Aorta (tissue), 5 donors: ENCODE measurements around the gene TLCD3B. TPM values are rescaled to one million over a fixed set of nuclear protein-coding genes. Genes with fewer than 3 reads are reported as not detected.

Source experiments
- ATAC-seq: fragments of 200-7000 bp; cut with Tn5 transposase; one replicate; pipeline ENCODE4 v1.9.1; 2022; ENCODE audit warnings: moderate library complexity; ENCODE audit not compliant: low FRiP score
- DNase-seq, 2 donors: peaks; one replicate each; pipeline ENCODE4 v3.0.0-alpha.2; 2020
- H3K27ac ChIP-seq, 2 donors: one replicate each; pipeline ENCODE4 v1.5.1; 2013; ENCODE audit warnings: low read length in 2 of 2, mild to moderate bottlenecking in 2 of 2, moderate library complexity in 2 of 2, control low read depth in 1 of 2, inconsistent platforms in 1 of 2, low read depth in 1 of 2
- H3K27me3 ChIP-seq, 2 donors: one replicate each; pipeline ENCODE4 v1.6.1; 2013; ENCODE audit warnings: control low read depth in 1 of 2, low read length in 1 of 2, mild to moderate bottlenecking in 1 of 2, moderate library complexity in 1 of 2; ENCODE audit not compliant: insufficient read depth in 2 of 2, control insufficient read depth in 1 of 2
- H3K36me3 ChIP-seq, 2 donors: one replicate each; pipeline ENCODE4 v1.6.1; 2013; ENCODE audit warnings: control low read depth in 1 of 2, low read length in 1 of 2, mild to moderate bottlenecking in 1 of 2; ENCODE audit not compliant: insufficient read depth in 2 of 2, control insufficient read depth in 1 of 2
- H3K4me1 ChIP-seq, 2 donors: one replicate each; pipeline ENCODE4 v1.6.1; 2013; ENCODE audit warnings: low read length in 2 of 2, control low read depth in 1 of 2, mild to moderate bottlenecking in 1 of 2, moderate library complexity in 1 of 2; ENCODE audit not compliant: insufficient read depth in 2 of 2, control insufficient read depth in 1 of 2
- H3K4me3 ChIP-seq, 2 donors: one replicate each; pipeline ENCODE4 v1.5.1; 2013; ENCODE audit warnings: low read length in 2 of 2, control low read depth in 1 of 2, mild to moderate bottlenecking in 1 of 2
- H3K9me3 ChIP-seq: one replicate; pipeline ENCODE4 v1.6.1; 2013; ENCODE audit warnings: mild to moderate bottlenecking, low read length; ENCODE audit not compliant: control insufficient read depth
- WGBS, 2 donors: extraction: QIAGEN DNeasy Blood & Tissue Kit; methylation state at CpG; one replicate each; pipeline ENCODE4 v1.1.7; 2013; 5-methylcytosine and 5-hydroxymethylcytosine counted together
- intact Hi-C, 2 donors: fragments of 100-400 bp; cut with DNase I; formaldehyde crosslinking; loops; one replicate each; pipeline versions ENCODE4 v1.14.2 to v1.15.0; 2022
- polyA plus RNA-seq, 2 donors: library from polyadenylated mRNA; stranded (reverse); fragments of 200-250 nt; gene quantifications; one replicate each; pipeline ENCODE4 v1.2.3, GENCODE V29; 2013
- total RNA-seq, 2 donors: library from RNA; stranded (reverse); fragmentation: NEBNext Ultra II Directional; extraction: Animal tissue kit (Norgen Biotek cat#: 25700); gene quantifications; one replicate each; pipeline ENCODE4 v1.2.1, GENCODE V29; 2021
- donor health status: healthy with polysubstance abuse.
- donor health status: Bipolar disorder and iron deficiency.
- donor health status: DM: no; HTN: no; CAD: no.
- donor health status: DM: no; HTN: no; CAD: no.
- donor health status: DM: yes; HTN: yes; CAD: no.

The TLCD3B gene
- total and polyA plus RNA-seq, 4 donors: not detected

DNA sequence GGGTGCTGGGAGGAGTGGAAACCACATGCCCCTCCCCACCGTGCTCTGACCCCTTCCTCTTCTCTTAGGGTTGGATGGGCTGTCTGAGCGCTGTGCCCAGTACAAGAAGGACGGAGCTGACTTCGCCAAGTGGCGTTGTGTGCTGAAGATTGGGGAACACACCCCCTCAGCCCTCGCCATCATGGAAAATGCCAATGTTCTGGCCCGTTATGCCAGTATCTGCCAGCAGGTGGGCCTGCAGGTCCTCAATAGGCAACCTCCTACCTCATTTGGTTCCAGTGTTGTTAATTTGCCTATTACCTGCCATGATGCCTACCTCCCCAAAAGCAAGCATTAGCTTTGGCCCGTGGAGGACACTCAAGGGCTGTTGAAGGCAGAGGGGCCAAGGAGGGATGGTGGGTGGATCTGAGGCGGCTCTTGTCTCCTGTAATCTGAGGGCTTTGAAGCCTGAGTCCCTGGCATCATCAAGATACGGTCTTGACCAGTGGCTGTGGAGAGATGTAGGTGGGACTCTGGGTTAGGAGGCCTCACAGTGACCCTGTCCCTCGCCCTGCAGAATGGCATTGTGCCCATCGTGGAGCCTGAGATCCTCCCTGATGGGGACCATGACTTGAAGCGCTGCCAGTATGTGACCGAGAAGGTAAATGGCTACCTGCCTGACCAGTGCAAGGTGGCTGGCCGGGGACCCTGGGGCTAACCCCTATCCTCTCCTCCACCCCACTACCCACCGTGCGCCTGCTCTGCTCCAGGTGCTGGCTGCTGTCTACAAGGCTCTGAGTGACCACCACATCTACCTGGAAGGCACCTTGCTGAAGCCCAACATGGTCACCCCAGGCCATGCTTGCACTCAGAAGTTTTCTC, 37.9 kb upstream of the TLCD3B start:
- Histone ChIP-seq H3K4me3 (no peak overlapping the region), H3K4me1 (no peaks in the 10 kb centered on the region), H3K36me3 (peaks cover 0 to 14% of the 10 kb centered on the region in 2 donors), H3K27ac (no peak overlapping the region), H3K27me3 (no peaks in the 10 kb centered on the region), H3K9me3 (no peaks in the 10 kb centered on the region)
- WGBS, 2 donors: 76 to 79% methylated on average over 17 of the region's 17 CpGs
- ATAC-seq: no peak
- DNase-seq: no peak
- intact Hi-C loops: loop anchor here in 1 of 2 donors (10.0 kb wide), 1 partner anchor 336 kb away; the partner anchor contains the start of gene ZNF771

DNA sequence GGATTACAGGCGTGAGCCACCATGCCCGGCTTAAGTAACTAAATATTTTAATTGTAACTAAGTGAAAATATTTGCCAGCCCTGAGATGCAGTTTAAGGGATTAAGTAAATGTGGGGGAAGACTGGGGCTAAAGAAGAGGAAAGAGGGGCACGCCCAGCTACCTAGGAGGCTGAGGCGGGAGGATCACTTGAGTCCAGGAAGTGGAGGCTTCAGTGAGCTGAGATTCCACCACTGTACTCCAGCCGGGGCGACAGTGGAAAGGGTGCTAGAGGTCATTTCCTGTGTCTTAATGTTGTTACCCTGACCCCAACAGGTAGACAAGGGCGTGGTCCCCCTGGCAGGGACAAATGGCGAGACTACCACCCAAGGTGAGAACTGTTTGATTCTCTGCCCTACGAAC, 37.3 kb upstream of the TLCD3B start:
- intact Hi-C loops: loop anchor here in 1 of 2 donors (10.0 kb wide), 1 partner anchor 336 kb away; the partner anchor contains the start of gene ZNF771
- Histone ChIP-seq H3K4me3 (no peak overlapping the region), H3K36me3 (peaks cover 0 to 14% of the 10 kb centered on the region in 2 donors), H3K4me1 (no peaks in the 10 kb centered on the region), H3K9me3 (no peaks in the 10 kb centered on the region), H3K27me3 (no peaks in the 10 kb centered on the region), H3K27ac (no peak overlapping the region)
- no peak for ATAC-seq
- WGBS, 2 donors: 81 to 84% methylated on average over 9 of the region's 9 CpGs
- no peak for DNase-seq

DNA sequence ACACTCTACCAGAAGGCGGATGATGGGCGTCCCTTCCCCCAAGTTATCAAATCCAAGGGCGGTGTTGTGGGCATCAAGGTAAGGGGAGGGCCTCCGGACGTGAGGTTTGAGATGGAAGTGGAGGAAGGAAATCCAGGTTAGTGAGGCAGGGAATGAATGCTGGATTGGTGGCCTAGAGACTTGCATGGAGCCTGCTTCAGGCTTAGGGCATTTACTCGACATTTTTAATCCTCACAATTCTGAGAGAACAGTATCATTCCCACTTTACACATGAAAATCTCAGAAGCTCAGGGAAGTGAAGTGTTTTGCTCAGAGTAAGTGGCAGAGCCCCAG, 36.5 kb upstream of the TLCD3B start:
- Histone ChIP-seq H3K27me3 (no peaks in the 10 kb centered on the region), H3K4me3 (no peak overlapping the region), H3K9me3 (no peaks in the 10 kb centered on the region), H3K27ac (no peak overlapping the region), H3K36me3 (peaks cover 0 to 14% of the 10 kb centered on the region in 2 donors), H3K4me1 (no peaks in the 10 kb centered on the region)
- DNase-seq: no peak
- WGBS, 2 donors: 81 to 82% methylated on average over 6 of the region's 6 CpGs
- intact Hi-C loops: loop anchor here in 1 of 2 donors (10.0 kb wide), 1 partner anchor 337 kb away; the partner anchor contains the start of gene ZNF771
- ATAC-seq: no peak

DNA sequence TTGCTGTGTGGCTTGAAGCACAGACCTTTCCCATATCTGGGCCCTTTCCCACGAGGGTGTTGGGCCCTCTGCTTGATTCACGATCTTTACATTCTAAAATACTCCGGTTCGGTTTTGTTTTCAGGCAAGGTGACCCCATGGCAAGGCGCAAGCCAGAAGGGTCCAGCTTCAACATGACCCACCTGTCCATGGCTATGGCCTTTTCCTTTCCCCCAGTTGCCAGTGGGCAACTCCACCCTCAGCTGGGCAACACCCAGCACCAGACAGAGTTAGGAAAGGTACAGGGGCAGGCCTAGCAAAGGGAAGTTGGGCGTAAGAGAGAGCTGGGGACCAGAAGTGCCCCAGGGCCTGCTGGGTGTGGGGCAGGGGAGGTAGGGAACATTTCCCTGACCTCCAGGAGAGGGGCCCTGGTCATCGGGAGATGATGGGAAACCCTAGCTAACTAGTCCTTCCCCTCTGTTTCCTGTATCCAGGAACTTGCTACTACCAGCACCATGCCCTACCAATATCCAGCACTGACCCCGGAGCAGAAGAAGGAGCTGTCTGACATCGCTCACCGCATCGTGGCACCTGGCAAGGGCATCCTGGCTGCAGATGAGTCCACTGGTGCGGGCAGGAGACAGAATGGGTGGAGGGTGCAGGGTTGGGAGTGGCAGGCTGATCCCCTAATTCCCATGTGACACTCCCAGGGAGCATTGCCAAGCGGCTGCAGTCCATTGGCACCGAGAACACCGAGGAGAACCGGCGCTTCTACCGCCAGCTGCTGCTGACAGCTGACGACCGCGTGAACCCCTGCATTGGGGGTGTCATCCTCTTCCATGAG, 35.9 kb upstream of the TLCD3B start:
- DNase-seq (peak in 1 of 2 donors; percentile 60), ATAC-seq (no peak)
- Histone ChIP-seq H3K27ac (peak overlapping the region in 1 of 2 donors; percentile 92), H3K4me3 (peak overlapping the region; percentile 32 to 90), H3K36me3 (peaks cover 0 to 14% of the 10 kb centered on the region in 2 donors), H3K4me1 (no peaks in the 10 kb centered on the region), H3K9me3 (no peaks in the 10 kb centered on the region), H3K27me3 (no peaks in the 10 kb centered on the region)
- intact Hi-C loops: loop anchor here in 1 of 2 donors (10.0 kb wide), 1 partner anchor 338 kb away; the partner anchor contains the start of gene ZNF771
- WGBS, 2 donors: 31 to 39% methylated on average over 21 of the region's 21 CpGs

DNA sequence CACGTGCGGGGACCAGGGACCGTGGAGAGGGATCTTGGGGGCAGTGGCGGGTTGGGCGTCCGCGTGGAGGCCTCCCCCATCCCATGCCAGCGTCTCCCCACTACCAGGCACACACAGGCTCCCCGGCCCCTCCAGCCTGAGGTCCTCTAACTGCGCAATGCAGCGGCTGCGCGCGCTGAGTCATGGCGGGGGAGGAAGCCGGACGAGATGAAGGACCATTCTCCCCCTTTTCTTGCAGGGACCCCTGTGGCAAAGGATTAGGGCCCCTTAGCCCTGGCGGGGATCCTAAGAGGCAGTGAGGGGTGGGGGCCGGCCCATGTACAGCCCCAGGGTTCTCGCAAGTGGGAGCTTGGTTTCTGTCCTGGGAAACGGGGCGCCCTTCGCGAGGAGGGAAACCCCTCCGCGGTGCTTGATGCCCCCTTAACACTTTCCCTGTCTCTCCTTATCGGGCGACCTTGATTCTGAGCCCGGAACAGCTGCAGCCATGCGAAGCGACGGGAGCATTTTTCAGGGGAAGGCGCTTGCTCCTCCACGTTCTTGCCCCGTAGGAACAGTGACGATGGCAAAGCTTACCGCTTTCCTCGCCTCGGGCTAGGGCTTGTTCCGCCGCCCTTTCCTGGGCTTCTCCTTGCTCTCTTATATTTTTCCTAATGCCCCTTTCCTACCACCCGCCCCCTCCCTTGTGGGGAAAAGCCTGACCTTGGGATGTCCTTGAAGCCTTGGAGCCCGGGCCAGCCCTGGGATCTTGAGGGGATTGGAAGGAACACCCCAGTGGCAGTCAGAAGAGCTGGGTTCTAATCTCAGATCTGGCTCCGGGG, 35.1 kb upstream of the TLCD3B start:
- peak in 1 of 2 donors; percentile 90 for DNase-seq
- peaks cover 0 to 14% of the 10 kb centered on the region in 2 donors for H3K36me3 ChIP-seq
- peak overlapping the region; percentile 32 to 90 for H3K4me3 ChIP-seq
- ATAC-seq: peak; percentile 19
- 0 to 1% methylated on average over 40 to 44 of the region's 44 CpGs for WGBS, 2 donors
- H3K9me3 ChIP-seq: no peaks in the 10 kb centered on the region
- no peaks in the 10 kb centered on the region for H3K27me3 ChIP-seq
- peak overlapping the region; percentile 88 to 92 for H3K27ac ChIP-seq
- no peaks in the 10 kb centered on the region for H3K4me1 ChIP-seq
- intact Hi-C loops: loop anchor here in 1 of 2 donors (10.0 kb wide), 1 partner anchor 339 kb away; the partner anchor contains the start of gene ZNF771

DNA sequence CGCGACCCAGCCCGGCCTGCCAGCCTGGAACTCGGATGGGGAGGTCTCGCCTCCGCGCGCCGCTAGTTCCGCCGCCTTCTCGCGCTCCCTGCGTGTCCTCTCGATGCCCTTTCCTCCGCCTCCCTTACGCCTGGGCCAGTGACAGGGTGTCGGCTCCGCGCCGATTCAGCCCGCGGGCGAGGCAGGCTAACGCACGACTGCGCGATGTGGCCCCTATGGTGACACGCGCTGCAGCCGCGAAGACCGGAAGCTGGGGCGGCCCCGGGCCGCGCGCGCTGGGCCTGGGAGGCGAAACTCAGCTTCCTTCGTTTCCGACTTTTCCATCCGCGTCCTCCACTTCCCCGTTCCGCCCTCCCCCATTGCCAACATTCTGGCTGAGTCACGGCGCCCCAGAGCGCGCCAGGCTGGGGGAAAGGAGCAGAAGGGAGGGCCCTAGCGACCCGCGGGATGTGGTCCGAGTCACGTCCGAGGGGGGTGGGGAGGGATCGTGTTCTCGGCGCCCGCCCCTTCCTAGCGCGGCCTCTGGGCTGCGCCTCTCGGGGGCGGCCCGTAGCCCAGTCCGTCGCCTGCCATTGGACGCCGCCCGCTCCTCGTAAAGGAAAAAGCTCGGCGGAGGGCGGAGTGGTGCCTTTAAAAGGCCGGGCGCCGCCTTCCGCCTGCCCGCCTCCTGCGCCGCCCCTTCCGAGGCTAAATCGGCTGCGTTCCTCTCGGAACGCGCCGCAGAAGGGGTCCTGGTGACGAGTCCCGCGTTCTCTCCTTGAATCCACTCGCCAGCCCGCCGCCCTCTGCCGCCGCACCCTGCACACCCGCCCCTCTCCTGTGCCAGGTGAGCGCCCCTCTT, 34.3 kb upstream of the TLCD3B start, which contains the start of gene ALDOA:
ALDOA (plus strand) TSS at position 659 of the 841 bp plus-strand sequence. CDS start 1,138 bp downstream, outside the sequence.
- ATAC-seq: peak; percentile 94
- H3K4me3 ChIP-seq: peak within 1 kb of the TSS; percentile 57 to 90
- no peaks in the 10 kb centered on the region for H3K27me3 ChIP-seq
- no peaks in the 10 kb centered on the region for H3K4me1 ChIP-seq
- no peaks in the 10 kb centered on the region for H3K9me3 ChIP-seq
- DNase-seq: peak; percentile 99
- intact Hi-C loops: loop anchor here in 1 of 2 donors (10.0 kb wide), 1 partner anchor 339 kb away; the partner anchor contains the start of gene ZNF771
- H3K36me3 ChIP-seq: peaks cover 0 to 14% of the 10 kb centered on the region in 2 donors
- peak within 1 kb of the TSS; percentile 92 to 94 for H3K27ac ChIP-seq
- 0% methylated on average over 88 to 99 of the region's 99 CpGs for WGBS, 2 donors

DNA sequence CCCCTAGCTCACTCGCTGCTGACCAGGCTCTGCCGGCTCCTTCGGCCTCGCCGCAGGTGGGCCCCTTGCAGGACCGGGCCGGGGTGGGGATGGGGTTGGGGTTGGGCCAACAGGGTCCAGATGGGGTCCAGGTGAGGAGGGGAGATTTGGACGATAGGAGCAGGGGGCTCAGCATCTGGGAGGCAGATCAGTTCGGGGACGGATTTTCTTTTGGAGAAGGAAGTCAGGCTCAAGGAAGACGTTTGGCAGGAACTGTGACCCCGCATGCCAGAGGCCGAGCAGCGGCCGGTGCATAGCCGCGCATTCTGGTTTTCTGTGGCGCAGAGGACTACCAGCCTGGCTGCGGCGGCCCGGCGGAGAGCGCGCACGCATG, 33.6 kb upstream of the TLCD3B start:
- no peaks in the 10 kb centered on the region for H3K27me3 ChIP-seq
- H3K4me3 ChIP-seq: peak overlapping the region; percentile 57 to 75
- DNase-seq (no peak), ATAC-seq (peak; percentile 6)
- H3K27ac ChIP-seq: peak overlapping the region; percentile 88 to 94
- intact Hi-C loops: loop anchor here in 1 of 2 donors (5.0 to 10.0 kb wide), 2 partner anchors 58 to 340 kb away; partner anchors contain the start of genes MAPK3 and ZNF771
- no peaks in the 10 kb centered on the region for H3K4me1 ChIP-seq
- WGBS, 2 donors: 0% methylated on average over 12 to 25 of the region's 25 CpGs
- H3K9me3 ChIP-seq: no peaks in the 10 kb centered on the region
- H3K36me3 ChIP-seq: peaks cover 0 to 12% of the 10 kb centered on the region in 2 donors
